HG03060 (cell line): ENCODE measurements around the gene TM4SF5.

Experiments used
- ATAC-seq: cut with Tn5 transposase; IDR thresholded peaks from one replicate; pipeline ENCODE4 v1.9.1; 2021; ENCODE audit warnings: low read depth, moderate number of reproducible peaks; ENCODE audit not compliant: unreplicated experiment

TM4SF5 gene, protein sequence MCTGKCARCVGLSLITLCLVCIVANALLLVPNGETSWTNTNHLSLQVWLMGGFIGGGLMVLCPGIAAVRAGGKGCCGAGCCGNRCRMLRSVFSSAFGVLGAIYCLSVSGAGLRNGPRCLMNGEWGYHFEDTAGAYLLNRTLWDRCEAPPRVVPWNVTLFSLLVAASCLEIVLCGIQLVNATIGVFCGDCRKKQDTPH

GRCh38 chr17:4771519-4772234 lies at the start of gene TM4SF5:
TSS of gene TM4SF5 (plus strand) at chr17:4771886. CDS start at chr17:4771923, 37 bp downstream.
- no peak for ATAC-seq

- ATAC-seq: no peak
Observed at GRCh38 chr17:4722678-4723240, 48.9 kb upstream of the TM4SF5 start.

DNA sequence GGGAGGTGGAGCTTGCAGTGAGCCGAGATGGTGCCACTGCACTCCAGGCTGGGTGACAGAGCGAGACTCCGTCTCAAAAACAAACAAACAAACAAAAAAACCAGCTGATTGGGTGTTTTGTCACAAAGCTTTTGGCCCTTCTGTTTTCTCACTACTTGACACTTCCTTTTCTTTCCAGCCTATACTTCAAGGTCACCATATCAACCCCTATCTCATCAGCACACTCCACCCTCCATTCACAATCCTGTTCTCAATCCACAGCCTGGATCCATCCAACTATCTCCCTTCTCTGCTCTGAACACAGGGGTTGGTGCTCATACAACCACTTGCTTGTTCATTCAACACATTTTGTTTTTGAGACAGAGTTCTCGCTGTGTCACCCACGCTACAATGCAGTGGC lies 47.0 kb upstream of the TM4SF5 start:
- ATAC-seq: no peak

GRCh38 chr17:4725646-4726310 lies 45.9 kb upstream of the TM4SF5 start:
- no peak for ATAC-seq

GRCh38 chr17:4728124-4728523 lies 43.6 kb upstream of the TM4SF5 start:
- ATAC-seq: no peak

DNA sequence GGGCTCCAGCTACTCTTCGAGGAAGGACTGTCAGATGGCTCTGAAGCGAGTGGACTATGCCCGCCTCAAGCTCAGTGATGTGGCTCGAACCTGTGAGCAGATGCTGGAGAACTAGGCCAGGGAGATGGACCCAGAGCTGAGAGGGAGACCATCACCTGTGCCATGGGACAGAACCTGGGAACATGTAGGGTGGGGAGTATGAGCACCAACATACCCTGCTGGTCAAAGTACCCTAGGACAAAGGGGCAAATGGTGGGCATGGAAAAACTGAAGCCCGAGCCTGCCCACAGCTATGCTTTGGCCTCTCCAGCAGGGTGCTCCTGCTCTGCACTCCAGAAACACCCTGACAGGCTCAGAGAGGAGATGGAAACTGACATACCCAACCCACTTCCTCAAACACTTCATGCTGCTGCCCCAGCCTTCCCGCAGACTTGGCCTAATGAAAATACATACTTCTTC lies 38.6 kb upstream of the TM4SF5 start:
- ATAC-seq: no peak

GRCh38 chr17:4734857-4735475 lies 36.7 kb upstream of the TM4SF5 start:
- ATAC-seq: no peak

GRCh38 chr17:4735876-4736651 lies 35.6 kb upstream of the TM4SF5 start:
- ATAC-seq: no peak

DNA sequence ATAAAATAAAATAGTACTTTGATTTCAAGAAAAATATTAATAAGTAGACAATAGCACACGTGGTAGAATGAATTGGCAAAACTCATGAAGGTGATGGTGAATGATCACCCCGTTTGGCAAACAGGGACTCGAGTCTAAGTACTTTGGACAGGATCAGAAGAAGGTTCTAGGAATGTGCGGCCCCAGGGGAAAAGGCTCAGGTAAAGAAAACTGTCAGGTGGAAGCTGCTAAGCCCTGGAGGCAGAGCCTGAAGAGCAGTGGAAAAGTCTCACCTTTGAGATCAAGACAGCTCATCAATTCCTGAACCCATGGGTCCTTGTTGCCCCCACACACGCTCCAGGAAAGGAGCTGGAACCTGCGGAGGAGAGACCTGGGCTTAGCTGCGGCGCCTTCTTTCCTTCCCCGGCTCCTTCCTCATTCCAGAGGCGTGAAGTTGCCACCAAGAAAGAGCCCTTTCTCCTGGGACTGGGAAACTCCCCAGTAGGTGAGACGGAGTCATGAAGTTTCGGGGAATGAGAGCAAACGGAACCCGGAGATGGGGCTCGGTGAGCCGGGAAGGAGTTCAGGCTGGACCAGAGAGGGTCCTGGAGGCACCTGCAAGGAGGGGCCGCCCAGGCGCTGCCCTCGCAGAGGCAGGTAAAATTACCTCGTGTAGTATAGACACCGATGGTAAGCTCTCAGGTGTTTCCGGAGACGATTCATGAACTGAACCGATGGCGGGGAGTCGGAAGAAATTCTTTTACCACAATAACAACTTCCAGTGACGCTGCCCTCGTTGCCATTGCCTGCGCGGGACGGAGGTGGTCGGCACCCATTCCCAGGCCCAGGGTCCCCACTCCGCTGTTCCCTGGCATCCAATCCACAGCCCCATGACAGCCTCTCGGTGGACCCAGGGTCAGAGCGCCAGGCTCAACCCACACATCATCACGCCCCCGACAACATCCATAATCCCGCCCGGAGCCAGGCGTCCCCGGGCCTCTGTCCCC lies 33.3 kb upstream of the TM4SF5 start:
- no peak for ATAC-seq

GRCh38 chr17:4739122-4740024 lies 32.3 kb upstream of the TM4SF5 start, which contains the start of the genes CXCL16 and ZMYND15:
TSS of gene CXCL16 (minus strand) at chr17:4739928. CDS start at chr17:4739339, 589 bp downstream.
TSS of gene ZMYND15 (plus strand) at chr17:4739833. CDS start at chr17:4740549, 716 bp downstream.
- no peak for ATAC-seq

GRCh38 chr17:4740025-4740351 lies 31.7 kb upstream of the TM4SF5 start:
- ATAC-seq: no peak

DNA sequence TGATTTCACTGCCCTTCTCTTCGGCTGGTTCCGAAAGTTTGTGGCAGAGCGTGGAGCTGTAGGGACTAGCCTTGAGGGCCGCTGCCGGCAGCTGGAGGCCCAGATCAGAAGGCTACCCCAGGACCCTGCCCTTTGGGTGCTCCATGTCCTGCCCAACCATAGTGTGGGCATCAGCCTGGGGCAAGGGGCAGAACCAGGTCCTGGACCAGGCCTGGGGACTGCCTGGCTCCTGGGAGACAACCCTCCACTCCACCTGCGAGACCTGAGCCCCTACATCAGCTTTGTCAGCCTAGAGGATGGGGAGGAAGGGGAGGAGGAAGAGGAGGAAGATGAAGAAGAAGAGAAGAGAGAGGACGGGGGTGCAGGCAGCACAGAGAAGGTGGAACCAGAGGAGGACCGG lies 31.1 kb upstream of the TM4SF5 start:
- no peak for ATAC-seq

GRCh38 chr17:4741544-4741943 lies 30.1 kb upstream of the TM4SF5 start:
- ATAC-seq: no peak

- no peak for ATAC-seq
Observed at GRCh38 chr17:4742133-4742532, 29.6 kb upstream of the TM4SF5 start.

DNA sequence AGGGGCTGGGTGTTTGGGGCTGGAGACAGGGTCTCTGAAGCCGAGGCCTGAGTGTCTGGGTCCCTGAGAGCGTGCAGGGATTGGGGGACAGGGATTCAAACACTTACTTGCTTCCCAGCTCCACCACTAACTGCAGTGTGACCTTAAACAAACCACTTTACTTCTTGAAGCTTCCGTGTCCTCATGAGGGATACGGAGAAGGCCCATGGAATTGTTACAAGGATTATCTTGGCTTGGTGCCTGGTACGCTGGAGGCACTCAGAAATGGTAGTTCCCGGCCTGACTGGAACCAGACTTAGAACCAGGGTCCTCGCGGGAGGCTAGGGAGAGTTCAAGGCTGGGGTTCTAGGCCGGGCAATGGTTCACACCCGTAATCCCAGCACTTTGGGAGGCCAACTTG lies 29.1 kb upstream of the TM4SF5 start:
- no peak for ATAC-seq

- no peak for ATAC-seq
Observed at GRCh38 chr17:4743216-4743615, 28.5 kb upstream of the TM4SF5 start.

- no peak for ATAC-seq
Observed at GRCh38 chr17:4743898-4744297, 27.8 kb upstream of the TM4SF5 start.
